WTC11 (cell line): ENCODE measurements around the gene ZNF747.

Source experiments
- CTCF ChIP-seq: fragments of 200-600 bp; IDR thresholded peaks from 2 replicates; pipeline ENCODE4 v1.8.0; 2022; ENCODE audit warnings: antibody characterized with exemption
- ESRRA ChIP-seq: sonication (generic); formaldehyde crosslinking; IDR thresholded peaks from 2 replicates; pipeline ENCODE4 v1.8.1; 2022; ENCODE audit warnings: mild to moderate bottlenecking, missing genetic modification reagents, borderline replicate concordance
- FOXJ3 ChIP-seq: sonication (generic); formaldehyde crosslinking; IDR thresholded peaks from 2 replicates; pipeline ENCODE4 v1.9.0; 2021; ENCODE audit warnings: missing genetic modification reagents, mild to moderate bottlenecking, borderline replicate concordance
- KAT7 ChIP-seq: sonication (generic); formaldehyde crosslinking; IDR thresholded peaks from 2 replicates; pipeline ENCODE4 v1.8.1; 2023; ENCODE audit warnings: missing genetic modification reagents, mild to moderate bottlenecking, borderline replicate concordance
- MAX ChIP-seq: sonication (generic); formaldehyde crosslinking; IDR thresholded peaks from 2 replicates; pipeline ENCODE4 v1.8.0; 2022; ENCODE audit warnings: mild to moderate bottlenecking, missing genetic modification reagents
- MXD4 ChIP-seq: fragments of 250-450 bp; sonication (Bioruptor Pico); IDR thresholded peaks from 2 replicates; pipeline ENCODE4 v1.8.0; 2021; ENCODE audit warnings: mild to moderate bottlenecking, moderate library complexity, borderline replicate concordance
- NR1H2 ChIP-seq: sonication (generic); formaldehyde crosslinking; IDR thresholded peaks from 2 replicates; pipeline ENCODE4 v1.9.0; 2021; ENCODE audit warnings: mild to moderate bottlenecking, moderate library complexity, missing genetic modification reagents
- SP1 ChIP-seq: sonication (generic); formaldehyde crosslinking; conservative IDR thresholded peaks from 2 replicates; pipeline ENCODE4 v1.8.1; 2022; ENCODE audit warnings: missing genetic modification reagents
- USF2 ChIP-seq: sonication (generic); formaldehyde crosslinking; IDR thresholded peaks from 2 replicates; pipeline ENCODE4 v1.8.1; 2023; ENCODE audit warnings: mild to moderate bottlenecking, missing genetic modification reagents, moderate library complexity
- ZNF138 ChIP-seq: sonication (generic); formaldehyde crosslinking; conservative IDR thresholded peaks from 2 replicates; pipeline ENCODE4 v1.8.1; 2022; ENCODE audit warnings: mild to moderate bottlenecking, moderate library complexity, missing genetic modification reagents
- ZNF416 ChIP-seq: fragments of 250-450 bp; sonication (Bioruptor Pico); IDR thresholded peaks from 2 replicates; pipeline ENCODE4 v1.9.0; 2021; ENCODE audit warnings: mild to moderate bottlenecking, inconsistent platforms
- TF ChIP-seq, protein P1 (sequence below): sonication (generic); formaldehyde crosslinking; IDR thresholded peaks from 2 replicates; pipeline ENCODE4 v1.8.0; 2022; ENCODE audit warnings: mild to moderate bottlenecking, missing genetic modification reagents
- TF ChIP-seq, protein P2 (sequence below): sonication (generic); formaldehyde crosslinking; IDR thresholded peaks from 2 replicates; pipeline ENCODE4 v1.8.0; 2022; ENCODE audit warnings: mild to moderate bottlenecking, missing genetic modification reagents
- TF ChIP-seq, protein P3 (sequence below): sonication (generic); formaldehyde crosslinking; IDR thresholded peaks from 2 replicates; pipeline ENCODE4 v1.8.0; 2023; ENCODE audit warnings: missing genetic modification reagents, mild to moderate bottlenecking, borderline replicate concordance

DNA sequence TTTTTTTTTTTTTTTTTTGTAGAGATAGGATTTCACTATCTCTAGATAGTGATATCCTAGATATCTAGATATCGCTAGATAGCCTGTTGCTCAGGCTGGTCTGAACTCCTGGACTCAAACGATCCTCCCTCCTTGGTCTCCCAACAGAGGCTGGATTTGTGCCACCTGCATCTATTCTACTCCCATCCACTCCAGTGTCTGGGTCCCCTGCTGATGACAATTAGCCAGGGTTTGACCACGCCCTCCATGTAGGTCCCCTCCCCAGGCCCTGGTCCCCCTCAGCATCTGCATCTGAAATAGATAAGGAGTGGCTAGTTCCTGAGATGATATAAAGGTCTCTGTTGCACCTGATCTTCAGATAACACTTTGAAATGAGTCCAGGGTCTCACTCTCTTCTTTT, 34.6 kb upstream of the ZNF747 start:
- TF ChIP-seq, protein P1, sequence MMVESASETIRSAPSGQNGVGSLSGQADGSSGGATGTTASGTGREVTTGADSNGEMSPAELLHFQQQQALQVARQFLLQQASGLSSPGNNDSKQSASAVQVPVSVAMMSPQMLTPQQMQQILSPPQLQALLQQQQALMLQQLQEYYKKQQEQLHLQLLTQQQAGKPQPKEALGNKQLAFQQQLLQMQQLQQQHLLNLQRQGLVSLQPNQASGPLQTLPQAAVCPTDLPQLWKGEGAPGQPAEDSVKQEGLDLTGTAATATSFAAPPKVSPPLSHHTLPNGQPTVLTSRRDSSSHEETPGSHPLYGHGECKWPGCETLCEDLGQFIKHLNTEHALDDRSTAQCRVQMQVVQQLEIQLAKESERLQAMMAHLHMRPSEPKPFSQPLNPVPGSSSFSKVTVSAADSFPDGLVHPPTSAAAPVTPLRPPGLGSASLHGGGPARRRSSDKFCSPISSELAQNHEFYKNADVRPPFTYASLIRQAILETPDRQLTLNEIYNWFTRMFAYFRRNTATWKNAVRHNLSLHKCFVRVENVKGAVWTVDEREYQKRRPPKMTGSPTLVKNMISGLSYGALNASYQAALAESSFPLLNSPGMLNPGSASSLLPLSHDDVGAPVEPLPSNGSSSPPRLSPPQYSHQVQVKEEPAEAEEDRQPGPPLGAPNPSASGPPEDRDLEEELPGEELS (CRISPR knock-in tag): no peak
- no peak for TF ChIP-seq MAX (CRISPR knock-in tag)
- TF ChIP-seq CTCF: no peak
- no peak for TF ChIP-seq ZNF138
- TF ChIP-seq, protein P2, sequence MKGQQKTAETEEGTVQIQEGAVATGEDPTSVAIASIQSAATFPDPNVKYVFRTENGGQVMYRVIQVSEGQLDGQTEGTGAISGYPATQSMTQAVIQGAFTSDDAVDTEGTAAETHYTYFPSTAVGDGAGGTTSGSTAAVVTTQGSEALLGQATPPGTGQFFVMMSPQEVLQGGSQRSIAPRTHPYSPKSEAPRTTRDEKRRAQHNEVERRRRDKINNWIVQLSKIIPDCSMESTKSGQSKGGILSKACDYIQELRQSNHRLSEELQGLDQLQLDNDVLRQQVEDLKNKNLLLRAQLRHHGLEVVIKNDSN (CRISPR knock-in tag): no peak
- TF ChIP-seq USF2 (CRISPR knock-in tag): no peak
- no peak for TF ChIP-seq ESRRA (CRISPR knock-in tag)
- no peak for TF ChIP-seq MXD4 (CRISPR knock-in tag)
- TF ChIP-seq KAT7: no peak
- no peak for TF ChIP-seq NR1H2 (CRISPR knock-in tag)
- no peak for TF ChIP-seq SP1 (CRISPR knock-in tag)
- no peak for TF ChIP-seq FOXJ3 (CRISPR knock-in tag)
- TF ChIP-seq, protein P3, sequence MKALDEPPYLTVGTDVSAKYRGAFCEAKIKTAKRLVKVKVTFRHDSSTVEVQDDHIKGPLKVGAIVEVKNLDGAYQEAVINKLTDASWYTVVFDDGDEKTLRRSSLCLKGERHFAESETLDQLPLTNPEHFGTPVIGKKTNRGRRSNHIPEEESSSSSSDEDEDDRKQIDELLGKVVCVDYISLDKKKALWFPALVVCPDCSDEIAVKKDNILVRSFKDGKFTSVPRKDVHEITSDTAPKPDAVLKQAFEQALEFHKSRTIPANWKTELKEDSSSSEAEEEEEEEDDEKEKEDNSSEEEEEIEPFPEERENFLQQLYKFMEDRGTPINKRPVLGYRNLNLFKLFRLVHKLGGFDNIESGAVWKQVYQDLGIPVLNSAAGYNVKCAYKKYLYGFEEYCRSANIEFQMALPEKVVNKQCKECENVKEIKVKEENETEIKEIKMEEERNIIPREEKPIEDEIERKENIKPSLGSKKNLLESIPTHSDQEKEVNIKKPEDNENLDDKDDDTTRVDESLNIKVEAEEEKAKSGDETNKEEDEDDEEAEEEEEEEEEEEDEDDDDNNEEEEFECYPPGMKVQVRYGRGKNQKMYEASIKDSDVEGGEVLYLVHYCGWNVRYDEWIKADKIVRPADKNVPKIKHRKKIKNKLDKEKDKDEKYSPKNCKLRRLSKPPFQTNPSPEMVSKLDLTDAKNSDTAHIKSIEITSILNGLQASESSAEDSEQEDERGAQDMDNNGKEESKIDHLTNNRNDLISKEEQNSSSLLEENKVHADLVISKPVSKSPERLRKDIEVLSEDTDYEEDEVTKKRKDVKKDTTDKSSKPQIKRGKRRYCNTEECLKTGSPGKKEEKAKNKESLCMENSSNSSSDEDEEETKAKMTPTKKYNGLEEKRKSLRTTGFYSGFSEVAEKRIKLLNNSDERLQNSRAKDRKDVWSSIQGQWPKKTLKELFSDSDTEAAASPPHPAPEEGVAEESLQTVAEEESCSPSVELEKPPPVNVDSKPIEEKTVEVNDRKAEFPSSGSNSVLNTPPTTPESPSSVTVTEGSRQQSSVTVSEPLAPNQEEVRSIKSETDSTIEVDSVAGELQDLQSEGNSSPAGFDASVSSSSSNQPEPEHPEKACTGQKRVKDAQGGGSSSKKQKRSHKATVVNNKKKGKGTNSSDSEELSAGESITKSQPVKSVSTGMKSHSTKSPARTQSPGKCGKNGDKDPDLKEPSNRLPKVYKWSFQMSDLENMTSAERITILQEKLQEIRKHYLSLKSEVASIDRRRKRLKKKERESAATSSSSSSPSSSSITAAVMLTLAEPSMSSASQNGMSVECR (CRISPR knock-in tag): no peak
- TF ChIP-seq ZNF416 (CRISPR knock-in tag): no peak
